Fibroblast of lung (primary cell): Measurements from ENCODE around the gene FLRT2.

Source experiments
- EZH2 ChIP-seq: IDR thresholded peaks from 2 replicates; pipeline ENCODE4 v1.5.1; 2012; ENCODE audit warnings: low read length, control low read depth, mild to moderate bottlenecking; ENCODE audit errors: missing control alignments
- TF ChIP-seq, protein P1 (sequence below), 2 donors: IDR thresholded peaks in 1 of 2; conservative IDR thresholded peaks in 1 of 2; 1 replicate in 1 of 2; 2 replicates in 1 of 2; pipeline ENCODE4 v1.5.1; 2011 to 2012; ENCODE audit warnings: low read length in 2 of 2, control low read depth in 1 of 2, inconsistent platforms in 1 of 2, low read depth in 1 of 2, mild to moderate bottlenecking in 1 of 2

DNA sequence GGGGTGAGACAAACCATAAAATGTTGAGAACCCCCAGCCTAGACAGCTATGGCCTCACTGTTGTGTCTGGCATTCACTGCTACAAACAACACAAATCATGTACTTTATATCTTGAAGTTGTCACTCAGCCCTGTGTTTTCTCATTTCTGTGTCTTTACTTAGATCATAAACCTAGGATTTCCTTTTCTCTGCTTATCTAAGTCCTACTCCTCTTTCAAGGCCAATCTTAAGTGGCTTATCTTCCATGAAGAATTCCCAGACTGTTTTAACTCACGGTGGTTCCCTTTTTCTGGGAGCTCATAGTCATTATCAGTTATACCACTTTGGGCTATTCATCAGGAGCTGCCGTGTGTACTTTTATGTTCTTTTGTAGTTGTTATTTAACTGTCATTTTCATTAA, 42.1 kb downstream of the FLRT2 start:
- TF ChIP-seq, protein P1, sequence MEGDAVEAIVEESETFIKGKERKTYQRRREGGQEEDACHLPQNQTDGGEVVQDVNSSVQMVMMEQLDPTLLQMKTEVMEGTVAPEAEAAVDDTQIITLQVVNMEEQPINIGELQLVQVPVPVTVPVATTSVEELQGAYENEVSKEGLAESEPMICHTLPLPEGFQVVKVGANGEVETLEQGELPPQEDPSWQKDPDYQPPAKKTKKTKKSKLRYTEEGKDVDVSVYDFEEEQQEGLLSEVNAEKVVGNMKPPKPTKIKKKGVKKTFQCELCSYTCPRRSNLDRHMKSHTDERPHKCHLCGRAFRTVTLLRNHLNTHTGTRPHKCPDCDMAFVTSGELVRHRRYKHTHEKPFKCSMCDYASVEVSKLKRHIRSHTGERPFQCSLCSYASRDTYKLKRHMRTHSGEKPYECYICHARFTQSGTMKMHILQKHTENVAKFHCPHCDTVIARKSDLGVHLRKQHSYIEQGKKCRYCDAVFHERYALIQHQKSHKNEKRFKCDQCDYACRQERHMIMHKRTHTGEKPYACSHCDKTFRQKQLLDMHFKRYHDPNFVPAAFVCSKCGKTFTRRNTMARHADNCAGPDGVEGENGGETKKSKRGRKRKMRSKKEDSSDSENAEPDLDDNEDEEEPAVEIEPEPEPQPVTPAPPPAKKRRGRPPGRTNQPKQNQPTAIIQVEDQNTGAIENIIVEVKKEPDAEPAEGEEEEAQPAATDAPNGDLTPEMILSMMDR (conservative IDR thresholded peaks at IDR 0.05 in 1 of 2, IDR thresholded peaks at IDR 0.05 in 1 of 2; ENCODE audit: low read depth in 1 of 2, low read length in 2 of 2): no peak
- no peak for TF ChIP-seq EZH2
